ENCODE measurements around the gene AK8. TPM values are rescaled to one million over a fixed set of nuclear protein-coding genes. Genes with fewer than 3 reads are reported as not detected.
A peak's percentile ranks its signal among the peaks of the same experiment; 100 is the strongest.

The AK8 gene
- polyA plus RNA-seq (2013, experiment 1 of 2) = 1.4 TPM
- polyA plus RNA-seq (2013, experiment 2 of 2) = 0.91 TPM

GRCh38 chr9:132877824-132878694, at the start of gene AK8:
Gene AK8 (minus strand): TSS chr9:132878284. CDS start chr9:132878255, 29 bp downstream.
- Histone ChIP-seq H3K4me3 (ENCODE audit: low read length in 2 of 2) (peak within 1 kb of the TSS; percentile 90), H3K36me3 (replicated peaks in 1 of 2; ENCODE audit: control insufficient read depth in 2 of 2, insufficient read depth in 2 of 2, low read length in 2 of 2) (no peaks in the 10 kb centered on the region), H4K8ac (ENCODE audit: low read depth, low read length) (no peak within 1 kb of the TSS), H3K9ac (ENCODE audit: low read depth, low read length, poor library complexity) (peak within 1 kb of the TSS; percentile 94), H2BK12ac (ENCODE audit: low read length) (no peak within 1 kb of the TSS), H3K79me1 (ENCODE audit: low read depth, low read length) (no peaks in the 10 kb centered on the region), H2AFZ (ENCODE audit: low read length) (peak within 1 kb of the TSS; percentile 98), H2BK15ac (ENCODE audit: low read length) (no peak within 1 kb of the TSS), H3K23ac (ENCODE audit: low read depth, low read length, poor library complexity) (peak within 1 kb of the TSS; percentile 31), H3K14ac (ENCODE audit: low read length) (no peak within 1 kb of the TSS), H3K4ac (ENCODE audit: low read length) (no peak within 1 kb of the TSS), H4K91ac (ENCODE audit: low read depth, low read length, poor library complexity) (no peak within 1 kb of the TSS), H3K4me2 (ENCODE audit: insufficient read depth, low read length, poor library complexity, severe bottlenecking) (peak within 1 kb of the TSS; percentile 73), H2BK5ac (ENCODE audit: low read length) (no peak within 1 kb of the TSS), H2BK120ac (ENCODE audit: low read depth, low read length) (no peak within 1 kb of the TSS), H3K27ac (replicated peaks; ENCODE audit: low read length) (no peak within 1 kb of the TSS), H3K27me3 (ENCODE audit: control insufficient read depth in 3 of 3, insufficient read depth in 3 of 3, low read depth in 1 of 3, low read length in 3 of 3) (peaks cover 0 to 7% (median 0%) of the 10 kb centered on the region in 3 experiments), H3K9me3 (replicated peaks in 1 of 2; ENCODE audit: control insufficient read depth in 2 of 2, insufficient read depth in 1 of 2, low read depth in 1 of 2, low read length in 2 of 2) (no peaks in the 10 kb centered on the region), H3K18ac (ENCODE audit: low read length) (peak within 1 kb of the TSS; percentile 89), H3K4me1 (ENCODE audit: control insufficient read depth in 2 of 2, insufficient read depth in 1 of 2, low read depth in 1 of 2, low read length in 2 of 2) (peaks cover 2 to 9% of the 10 kb centered on the region in 2 donors), H2AK5ac (ENCODE audit: low read depth, low read length) (no peak within 1 kb of the TSS)
- WGBS, 2 donors (ENCODE audit: extremely low coverage in 2 of 2, insufficient read length in 2 of 2, insufficient replicate concordance in 1 of 2) = no CpG with 5 or more reads among the region's 89 CpGs
- DNase-seq (ENCODE audit: low spot score) = peak; percentile 81

GRCh38 chr9:132927704-132928103, 49.6 kb upstream of the AK8 start:
- Histone ChIP-seq H3K4me2 (ENCODE audit: insufficient read depth, low read length, poor library complexity, severe bottlenecking) (no peak overlapping the region), H3K4ac (ENCODE audit: low read length) (no peak overlapping the region), H3K36me3 (replicated peaks in 1 of 2; ENCODE audit: control insufficient read depth in 2 of 2, insufficient read depth in 2 of 2, low read length in 2 of 2) (peaks cover 16 to 63% of the 10 kb centered on the region in 2 donors)

GRCh38 chr9:132923346-132923902, 45.3 kb upstream of the AK8 start:
- no peak for DNase-seq (ENCODE audit: low spot score)
- no CpG with 5 or more reads among the region's 9 CpGs for WGBS, 2 donors (ENCODE audit: extremely low coverage in 2 of 2, insufficient read length in 2 of 2, insufficient replicate concordance in 1 of 2)
- Histone ChIP-seq H3K4ac (ENCODE audit: low read length) (no peak overlapping the region), H3K23ac (ENCODE audit: low read depth, low read length, poor library complexity) (no peak overlapping the region), H3K9me3 (replicated peaks in 1 of 2; ENCODE audit: control insufficient read depth in 2 of 2, insufficient read depth in 1 of 2, low read depth in 1 of 2, low read length in 2 of 2) (no peaks in the 10 kb centered on the region), H2BK5ac (ENCODE audit: low read length) (no peak overlapping the region), H3K36me3 (replicated peaks in 1 of 2; ENCODE audit: control insufficient read depth in 2 of 2, insufficient read depth in 2 of 2, low read length in 2 of 2) (peaks cover 36 to 93% of the 10 kb centered on the region in 2 donors), H3K18ac (ENCODE audit: low read length) (no peak overlapping the region), H3K4me1 (ENCODE audit: control insufficient read depth in 2 of 2, insufficient read depth in 1 of 2, low read depth in 1 of 2, low read length in 2 of 2) (no peaks in the 10 kb centered on the region), H2BK15ac (ENCODE audit: low read length) (no peak overlapping the region), H3K79me1 (ENCODE audit: low read depth, low read length) (no peaks in the 10 kb centered on the region), H3K9ac (ENCODE audit: low read depth, low read length, poor library complexity) (no peak overlapping the region), H3K27me3 (ENCODE audit: control insufficient read depth in 3 of 3, insufficient read depth in 3 of 3, low read depth in 1 of 3, low read length in 3 of 3) (no peaks in the 10 kb centered on the region), H3K4me3 (ENCODE audit: low read length in 2 of 2) (no peak overlapping the region), H3K4me2 (ENCODE audit: insufficient read depth, low read length, poor library complexity, severe bottlenecking) (no peak overlapping the region), H3K14ac (ENCODE audit: low read length) (no peak overlapping the region), H2AFZ (ENCODE audit: low read length) (no peak overlapping the region), H4K91ac (ENCODE audit: low read depth, low read length, poor library complexity) (no peak overlapping the region), H2BK12ac (ENCODE audit: low read length) (no peak overlapping the region), H2BK120ac (ENCODE audit: low read depth, low read length) (no peak overlapping the region), H2AK5ac (ENCODE audit: low read depth, low read length) (no peak overlapping the region), H4K8ac (ENCODE audit: low read depth, low read length) (no peak overlapping the region), H3K27ac (replicated peaks; ENCODE audit: low read length) (no peak overlapping the region)

More at GRCh38 chr9:132927704-132928103, 49.6 kb upstream of the AK8 start:
- Histone ChIP-seq H3K18ac (ENCODE audit: low read length) (no peak overlapping the region), H2BK12ac (ENCODE audit: low read length) (no peak overlapping the region), H3K27me3 (ENCODE audit: control insufficient read depth in 3 of 3, insufficient read depth in 3 of 3, low read depth in 1 of 3, low read length in 3 of 3) (no peaks in the 10 kb centered on the region), H3K14ac (ENCODE audit: low read length) (no peak overlapping the region), H3K27ac (replicated peaks; ENCODE audit: low read length) (no peak overlapping the region), H3K4me3 (ENCODE audit: low read length in 2 of 2) (no peak overlapping the region), H2BK5ac (ENCODE audit: low read length) (no peak overlapping the region), H3K23ac (ENCODE audit: low read depth, low read length, poor library complexity) (no peak overlapping the region), H2AFZ (ENCODE audit: low read length) (no peak overlapping the region), H3K79me1 (ENCODE audit: low read depth, low read length) (no peaks in the 10 kb centered on the region), H2BK120ac (ENCODE audit: low read depth, low read length) (no peak overlapping the region), H4K8ac (ENCODE audit: low read depth, low read length) (no peak overlapping the region), H3K4me1 (ENCODE audit: control insufficient read depth in 2 of 2, insufficient read depth in 1 of 2, low read depth in 1 of 2, low read length in 2 of 2) (no peaks in the 10 kb centered on the region), H3K9me3 (replicated peaks in 1 of 2; ENCODE audit: control insufficient read depth in 2 of 2, insufficient read depth in 1 of 2, low read depth in 1 of 2, low read length in 2 of 2) (no peaks in the 10 kb centered on the region), H2AK5ac (ENCODE audit: low read depth, low read length) (no peak overlapping the region), H4K91ac (ENCODE audit: low read depth, low read length, poor library complexity) (no peak overlapping the region), H3K9ac (ENCODE audit: low read depth, low read length, poor library complexity) (no peak overlapping the region), H2BK15ac (ENCODE audit: low read length) (no peak overlapping the region)
- no CpG with 5 or more reads among the region's 7 CpGs for WGBS, 2 donors (ENCODE audit: extremely low coverage in 2 of 2, insufficient read length in 2 of 2, insufficient replicate concordance in 1 of 2)
- DNase-seq (ENCODE audit: low spot score) = no peak

DNA sequence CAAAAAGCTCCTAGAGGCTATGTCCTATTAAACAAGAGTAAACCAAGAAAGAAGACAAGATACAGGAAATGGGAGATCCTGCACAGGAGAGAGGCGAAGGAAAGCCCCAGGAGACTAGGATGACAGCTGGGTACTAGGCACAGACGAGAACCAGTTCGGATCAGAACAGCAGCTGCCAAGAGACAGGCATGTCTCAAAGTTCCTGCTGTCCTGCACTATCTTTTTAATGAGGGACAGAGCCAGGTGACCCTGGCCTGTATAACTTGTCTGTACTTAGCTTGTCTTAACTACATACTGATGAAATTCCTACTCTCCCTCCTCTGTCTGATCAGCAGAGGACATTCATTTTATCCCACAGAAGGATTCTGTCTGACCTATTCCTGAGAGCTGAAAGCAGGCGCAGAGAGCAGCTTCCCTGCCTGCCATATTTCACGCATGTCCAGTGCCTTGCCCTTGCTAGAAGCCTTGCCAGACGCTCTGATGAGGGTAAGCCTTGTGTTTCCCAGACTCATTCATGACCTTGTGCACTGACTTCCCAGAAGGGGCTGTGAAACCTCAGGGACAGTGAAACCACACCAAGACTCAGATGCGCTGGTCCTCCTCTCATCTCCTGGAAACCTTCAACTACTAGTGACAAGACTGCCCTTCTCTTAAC, 41.7 kb upstream of the AK8 start:
- no peaks in the 10 kb centered on the region for H3K27me3 ChIP-seq (ENCODE audit: control insufficient read depth in 3 of 3, insufficient read depth in 3 of 3, low read depth in 1 of 3, low read length in 3 of 3)
- no peak overlapping the region for H4K8ac ChIP-seq (ENCODE audit: low read depth, low read length)
- no peak overlapping the region for H2BK120ac ChIP-seq (ENCODE audit: low read depth, low read length)
- no peaks in the 10 kb centered on the region for H3K9me3 ChIP-seq (replicated peaks in 1 of 2; ENCODE audit: control insufficient read depth in 2 of 2, insufficient read depth in 1 of 2, low read depth in 1 of 2, low read length in 2 of 2)
- H4K91ac ChIP-seq (ENCODE audit: low read depth, low read length, poor library complexity) = no peak overlapping the region
- H3K4me1 ChIP-seq (ENCODE audit: control insufficient read depth in 2 of 2, insufficient read depth in 1 of 2, low read depth in 1 of 2, low read length in 2 of 2) = no peaks in the 10 kb centered on the region
- H3K4me2 ChIP-seq (ENCODE audit: insufficient read depth, low read length, poor library complexity, severe bottlenecking) = no peak overlapping the region
- no peak overlapping the region for H3K23ac ChIP-seq (ENCODE audit: low read depth, low read length, poor library complexity)
- no peak overlapping the region for H3K9ac ChIP-seq (ENCODE audit: low read depth, low read length, poor library complexity)
- H3K18ac ChIP-seq (ENCODE audit: low read length) = no peak overlapping the region
- no peak overlapping the region for H2AK5ac ChIP-seq (ENCODE audit: low read depth, low read length)
- whole genome bisulfite sequencing, 2 donors (ENCODE audit: extremely low coverage in 2 of 2, insufficient read length in 2 of 2, insufficient replicate concordance in 1 of 2) = no CpG with 5 or more reads among the region's 7 CpGs
- no peak overlapping the region for H3K4me3 ChIP-seq (ENCODE audit: low read length in 2 of 2)
- H2BK5ac ChIP-seq (ENCODE audit: low read length) = no peak overlapping the region
- H3K27ac ChIP-seq (replicated peaks; ENCODE audit: low read length) = no peak overlapping the region
- H3K36me3 ChIP-seq (replicated peaks in 1 of 2; ENCODE audit: control insufficient read depth in 2 of 2, insufficient read depth in 2 of 2, low read length in 2 of 2) = peaks cover 35 to 99% of the 10 kb centered on the region in 2 donors
- H2AFZ ChIP-seq (ENCODE audit: low read length) = no peak overlapping the region
- H3K14ac ChIP-seq (ENCODE audit: low read length) = no peak overlapping the region
- H3K4ac ChIP-seq (ENCODE audit: low read length) = no peak overlapping the region
- no peak overlapping the region for H2BK15ac ChIP-seq (ENCODE audit: low read length)
- H2BK12ac ChIP-seq (ENCODE audit: low read length) = no peak overlapping the region
- H3K79me1 ChIP-seq (ENCODE audit: low read depth, low read length) = peaks cover 2% of the 10 kb centered on the region
- DNase-seq (ENCODE audit: low spot score) = no peak

Measured in neuronal stem cell (in vitro differentiated cells).